HepG2 (cell line): ENCODE results near the gene FAM229A. TPM values are rescaled to one million over a fixed set of nuclear protein-coding genes. Genes with fewer than 3 reads are reported as not detected.

Experiments used
- ARID5B ChIP-seq: IDR thresholded peaks from 2 replicates; pipeline ENCODE4 v1.4.0; 2020; ENCODE audit warnings: mild to moderate bottlenecking, missing genetic modification reagents
- BORCS8-MEF2B ChIP-seq: sonication (generic); formaldehyde crosslinking; IDR thresholded peaks from 2 replicates; pipeline ENCODE4 v1.8.0; 2022; ENCODE audit warnings: mild to moderate bottlenecking, missing genetic modification reagents
- ESRRA ChIP-seq: sonication (generic); formaldehyde crosslinking; IDR thresholded peaks from 2 replicates; pipeline ENCODE4 v1.5.1; 2020; ENCODE audit warnings: mild to moderate bottlenecking, low read depth, missing genetic modification reagents
- GRHL1 ChIP-seq: sonication (generic); formaldehyde crosslinking; conservative IDR thresholded peaks from 2 replicates; pipeline ENCODE4 v1.8.0; 2022; ENCODE audit warnings: missing genetic modification reagents
- HNF1B ChIP-seq: sonication (generic); formaldehyde crosslinking; IDR thresholded peaks from 2 replicates; pipeline ENCODE4 v1.5.1; 2020; ENCODE audit warnings: mild to moderate bottlenecking, moderate library complexity, missing genetic modification reagents
- KDM2A ChIP-seq: sonication (generic); formaldehyde crosslinking; IDR thresholded peaks from 2 replicates; pipeline ENCODE4 v1.4.0; 2020; ENCODE audit warnings: low read depth, missing genetic modification reagents, borderline replicate concordance
- RAD21 ChIP-seq: fragments of 450-650 bp; formaldehyde crosslinking; IDR thresholded peaks from 2 replicates; pipeline ENCODE4 v1.5.0; 2020; ENCODE audit warnings: mild to moderate bottlenecking
- RCOR2 ChIP-seq: IDR thresholded peaks from 2 replicates; pipeline ENCODE4 v1.6.1; 2016; ENCODE audit warnings: missing biosample characterization, missing genetic modification reagents
- RXRB ChIP-seq: IDR thresholded peaks from 2 replicates; pipeline ENCODE4 v1.6.1; 2016; ENCODE audit warnings: borderline replicate concordance, missing genetic modification reagents, missing compliant biosample characterization
- SMC3 ChIP-seq: IDR thresholded peaks from 2 replicates; pipeline ENCODE4 v1.6.1; 2011; ENCODE audit warnings: low read length, improper control_type of control experiment
- ZMYM3 ChIP-seq: sonication (generic); formaldehyde crosslinking; IDR thresholded peaks from 2 replicates; pipeline ENCODE4 v1.5.1; 2020; ENCODE audit warnings: mild to moderate bottlenecking, missing genetic modification reagents
- ZNF224 ChIP-seq: sonication (generic); formaldehyde crosslinking; IDR thresholded peaks from 2 replicates; pipeline ENCODE4 v1.5.0; 2020; ENCODE audit warnings: mild to moderate bottlenecking, missing genetic modification reagents
- ZNF280B ChIP-seq: sonication (generic); formaldehyde crosslinking; IDR thresholded peaks from 2 replicates; pipeline ENCODE4 v1.5.0; 2020; ENCODE audit warnings: missing genetic modification reagents, mild to moderate bottlenecking, borderline replicate concordance
- polyA plus RNA-seq, 8 experiments: library from polyadenylated mRNA; depleted of rRNA in 3 of 8; stranded (reverse) in 7 of 8; unstranded in 1 of 8; fragments of >200 nt; fragmentation: Illumina TruSeq in 4 of 8; extraction: Trizol in 4 of 8; gene quantifications; 2 replicates each; pipeline versions ENCODE4 v1.2.1 to v1.2.3, GENCODE V29; 2011 to 2016; ENCODE audit warnings: low read depth in 4 of 8, missing spikeins in 1 of 8, mixed read lengths in 1 of 8; ENCODE audit not compliant: insufficient read depth in 1 of 8
- total RNA-seq, 5 experiments: library from RNA; depleted of rRNA; stranded (reverse); fragments of >200 nt; fragmentation: Illumina TruSeq; extraction: Trizol; gene quantifications; 2 replicates each; pipeline ENCODE4 v1.2.3, GENCODE V29; 2016; ENCODE audit warnings: low read depth in 1 of 5
- TF ChIP-seq, protein P1 (sequence below): sonication (generic); formaldehyde crosslinking; IDR thresholded peaks from 2 replicates; pipeline ENCODE4 v1.4.0; 2020; ENCODE audit warnings: missing genetic modification reagents, mild to moderate bottlenecking, borderline replicate concordance

FAM229A gene
- total and polyA plus RNA-seq, 2 of the 13 experiments (the other 11 are each of a cell fraction or from before 2014, with no cell fraction given), result 3.2 to 17.6 TPM

GRCh38 chr1:32400876-32401631 lies 38.8 kb upstream of the FAM229A start (continued):
- TF ChIP-seq, protein P1, sequence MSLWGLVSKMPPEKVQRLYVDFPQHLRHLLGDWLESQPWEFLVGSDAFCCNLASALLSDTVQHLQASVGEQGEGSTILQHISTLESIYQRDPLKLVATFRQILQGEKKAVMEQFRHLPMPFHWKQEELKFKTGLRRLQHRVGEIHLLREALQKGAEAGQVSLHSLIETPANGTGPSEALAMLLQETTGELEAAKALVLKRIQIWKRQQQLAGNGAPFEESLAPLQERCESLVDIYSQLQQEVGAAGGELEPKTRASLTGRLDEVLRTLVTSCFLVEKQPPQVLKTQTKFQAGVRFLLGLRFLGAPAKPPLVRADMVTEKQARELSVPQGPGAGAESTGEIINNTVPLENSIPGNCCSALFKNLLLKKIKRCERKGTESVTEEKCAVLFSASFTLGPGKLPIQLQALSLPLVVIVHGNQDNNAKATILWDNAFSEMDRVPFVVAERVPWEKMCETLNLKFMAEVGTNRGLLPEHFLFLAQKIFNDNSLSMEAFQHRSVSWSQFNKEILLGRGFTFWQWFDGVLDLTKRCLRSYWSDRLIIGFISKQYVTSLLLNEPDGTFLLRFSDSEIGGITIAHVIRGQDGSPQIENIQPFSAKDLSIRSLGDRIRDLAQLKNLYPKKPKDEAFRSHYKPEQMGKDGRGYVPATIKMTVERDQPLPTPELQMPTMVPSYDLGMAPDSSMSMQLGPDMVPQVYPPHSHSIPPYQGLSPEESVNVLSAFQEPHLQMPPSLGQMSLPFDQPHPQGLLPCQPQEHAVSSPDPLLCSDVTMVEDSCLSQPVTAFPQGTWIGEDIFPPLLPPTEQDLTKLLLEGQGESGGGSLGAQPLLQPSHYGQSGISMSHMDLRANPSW (CRISPR knock-in tag), result 0 out of 2 replicates have a peak, but pooled peaks have one; percentile 21
- TF ChIP-seq ARID5B (CRISPR knock-in tag) (0 out of 2 replicates have a peak, but pooled peaks have one; percentile 13), KDM2A (CRISPR knock-in tag) (peak; percentile 40; the same call in 1 of the 2 replicates), HNF1B (peak; percentile 64; the same call in 1 of the 2 replicates), GRHL1 (CRISPR knock-in tag) (no peak), RXRB (CRISPR knock-in tag) (peak; percentile 11; the same call in 1 of the 2 replicates), ZNF224 (CRISPR knock-in tag) (0 out of 2 replicates have a peak, but pooled peaks have one; percentile 46), ESRRA (CRISPR knock-in tag) (peak; percentile 79), SMC3 (peak; percentile 77), ZNF280B (CRISPR knock-in tag) (0 out of 2 replicates have a peak, but pooled peaks have one; percentile 31), BORCS8-MEF2B (CRISPR knock-in tag) (0 out of 2 replicates have a peak, but pooled peaks have one; percentile 64), RAD21 (CRISPR knock-in tag) (peak; percentile 85), RCOR2 (CRISPR knock-in tag) (no peak), ZMYM3 (peak; percentile 36; the same call in 1 of the 2 replicates)
